Thoracic aorta (tissue), 2 donors: ENCODE measurements around the gene TSPAN19. TPM values are rescaled to one million over a fixed set of nuclear protein-coding genes. Genes with fewer than 3 reads are reported as not detected.

Source experiments
- ATAC-seq: fragments of 150-250 bp; one replicate; pipeline ENCODE4 v1.8.0; 2017; ENCODE audit warnings: low read depth; ENCODE audit not compliant: insufficient number of reproducible peaks, low FRiP score
- DNase-seq: peaks from one replicate; pipeline ENCODE4 v3.0.0-alpha.2; 2020; ENCODE audit warnings: low spot score
- H3K27ac ChIP-seq, 2 donors: fragments of 200-600 bp; sonication (generic); 1 replicate in 1 of 2; 2 replicates in 1 of 2; pipeline ENCODE4 v1.5.1; 2016; ENCODE audit warnings: mild to moderate bottlenecking in 2 of 2, moderate library complexity in 2 of 2
- H3K27me3 ChIP-seq: fragments of 200-600 bp; sonication (generic); replicated peaks from 2 replicates; pipeline ENCODE4 v1.6.0; 2016; ENCODE audit warnings: mild to moderate bottlenecking; ENCODE audit not compliant: insufficient read depth
- H3K36me3 ChIP-seq: fragments of 200-600 bp; sonication (generic); one replicate; pipeline ENCODE4 v1.5.1; 2016
- H3K4me1 ChIP-seq, 2 donors: fragments of 200-600 bp; sonication (generic); 1 replicate in 1 of 2; 2 replicates in 1 of 2; pipeline versions ENCODE4 v1.5.1 to v1.6.0; 2016; ENCODE audit warnings: low read depth in 2 of 2, mild to moderate bottlenecking in 1 of 2; ENCODE audit not compliant: control insufficient read depth in 1 of 2
- H3K4me3 ChIP-seq: fragments of 200-600 bp; sonication (generic); 2 replicates; pipeline ENCODE4 v1.5.1; 2016; ENCODE audit warnings: mild to moderate bottlenecking
- H3K9me3 ChIP-seq: fragments of 200-600 bp; sonication (generic); 2 replicates; pipeline ENCODE4 v1.5.1; 2016
- total RNA-seq, 2 donors: library from RNA; depleted of rRNA; stranded (reverse); fragments of >200 nt; gene quantifications; one replicate each; pipeline versions ENCODE4 v1.1.0 to v1.2.3, GENCODE V29; 2016
- TF ChIP-seq, protein P1 (sequence below): fragments of 200-600 bp; sonication (generic); IDR thresholded peaks from one replicate; pipeline ENCODE4 v1.5.1; 2019; ENCODE audit warnings: antibody characterized with exemption

Gene TSPAN19
- total RNA-seq, 2 donors from 2014 or later: not detected

DNA sequence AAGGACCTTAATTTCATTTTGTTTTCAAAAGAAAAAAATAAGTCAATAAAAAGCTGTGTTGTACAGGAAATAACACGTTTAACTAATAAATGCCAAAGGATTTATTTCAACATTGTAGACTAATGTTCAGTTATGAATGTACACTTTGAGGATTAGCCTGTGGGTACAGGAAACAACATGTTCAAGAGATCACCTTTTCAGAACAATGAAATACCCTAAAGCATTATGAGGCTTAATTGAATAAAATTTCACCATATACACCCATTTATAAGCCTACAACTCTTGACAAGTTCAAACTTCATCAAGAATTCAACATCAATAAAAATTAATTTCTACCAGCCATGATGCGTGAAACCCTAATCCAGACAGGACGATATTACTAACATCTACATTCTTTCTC lies 66.9 kb downstream of the TSPAN19 start:
- no peak for DNase-seq
- no peak for ATAC-seq
- Histone ChIP-seq H3K36me3 (no peaks in the 10 kb centered on the region), H3K27me3 (no peaks in the 10 kb centered on the region), H3K4me3 (no peak overlapping the region), H3K9me3 (no peaks in the 10 kb centered on the region), H3K4me1 (no peaks in the 10 kb centered on the region), H3K27ac (no peak overlapping the region)
- TF ChIP-seq, protein P1, sequence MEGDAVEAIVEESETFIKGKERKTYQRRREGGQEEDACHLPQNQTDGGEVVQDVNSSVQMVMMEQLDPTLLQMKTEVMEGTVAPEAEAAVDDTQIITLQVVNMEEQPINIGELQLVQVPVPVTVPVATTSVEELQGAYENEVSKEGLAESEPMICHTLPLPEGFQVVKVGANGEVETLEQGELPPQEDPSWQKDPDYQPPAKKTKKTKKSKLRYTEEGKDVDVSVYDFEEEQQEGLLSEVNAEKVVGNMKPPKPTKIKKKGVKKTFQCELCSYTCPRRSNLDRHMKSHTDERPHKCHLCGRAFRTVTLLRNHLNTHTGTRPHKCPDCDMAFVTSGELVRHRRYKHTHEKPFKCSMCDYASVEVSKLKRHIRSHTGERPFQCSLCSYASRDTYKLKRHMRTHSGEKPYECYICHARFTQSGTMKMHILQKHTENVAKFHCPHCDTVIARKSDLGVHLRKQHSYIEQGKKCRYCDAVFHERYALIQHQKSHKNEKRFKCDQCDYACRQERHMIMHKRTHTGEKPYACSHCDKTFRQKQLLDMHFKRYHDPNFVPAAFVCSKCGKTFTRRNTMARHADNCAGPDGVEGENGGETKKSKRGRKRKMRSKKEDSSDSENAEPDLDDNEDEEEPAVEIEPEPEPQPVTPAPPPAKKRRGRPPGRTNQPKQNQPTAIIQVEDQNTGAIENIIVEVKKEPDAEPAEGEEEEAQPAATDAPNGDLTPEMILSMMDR: no peak

Other genes starting within 250 kb of the TSPAN19 start
- gene SLC6A15, start 123.5 kb downstream of the TSPAN19 start, total RNA-seq: 1 to 10 TPM in 1 of 2 donors, not detected in 1; 1.1 TPM
- gene LRRIQ1, start 74 bp upstream of the TSPAN19 start, total RNA-seq: under 1 TPM in 1 of 2 donors, not detected in 1; 0.42 TPM
- gene ALX1, start 243.9 kb upstream of the TSPAN19 start, total RNA-seq: not detected